ENCODE data around the gene RNF208. TPM values are rescaled to one million over a fixed set of nuclear protein-coding genes. Genes with fewer than 3 reads are reported as not detected.
A peak's percentile ranks its signal among the peaks of the same experiment; 100 is the strongest.

RNF208 gene
- total and polyA plus RNA-seq, 9 of the 15 experiments (the other 6 are each of a cell fraction or from before 2014, with no cell fraction given) = 0.15 to 6.9 (median 0.50) TPM; not detected in 2

GRCh38 chr9:137254624-137255447 lies 32.8 kb upstream of the RNF208 start, which contains the start of gene NELFB (continued):
- TF ChIP-seq RBM22 (IDR thresholded peaks at IDR 0.05; ENCODE audit: low read depth, low read length, poor library complexity, severe bottlenecking) (no peak), MAFF (IDR thresholded peaks at IDR 0.05; ENCODE audit: low read length) (no peak), ZBTB26 (CRISPR knock-in tag; IDR thresholded peaks at IDR 0.05) (no peak; the same call in 1 of the 2 replicates), ZNF778 (CRISPR knock-in tag; IDR thresholded peaks at IDR 0.05) (no peak), NR3C1 (CRISPR knock-in tag; IDR thresholded peaks at IDR 0.05) (no peak), MEIS2 (IDR thresholded peaks at IDR 0.05; ENCODE audit: partially characterized antibody) (peak; percentile 52), ZNF512 (tag; IDR thresholded peaks at IDR 0.05) (no peak), ZBTB5 (IDR thresholded peaks at IDR 0.05) (no peak), ZBTB2 (IDR thresholded peaks at IDR 0.05) (peak; percentile 75), CC2D1A (IDR thresholded peaks at IDR 0.05) (no peak), ZNF280B (CRISPR knock-in tag; IDR thresholded peaks at IDR 0.05) (no peak), UBTF (IDR thresholded peaks at IDR 0.05; ENCODE audit: borderline replicate concordance in 1 of 2, low read depth in 2 of 2, low read length in 2 of 2) (no peak)

Data from K562 (cell line).